Measurements from ENCODE around the gene PTPRM.

DNA sequence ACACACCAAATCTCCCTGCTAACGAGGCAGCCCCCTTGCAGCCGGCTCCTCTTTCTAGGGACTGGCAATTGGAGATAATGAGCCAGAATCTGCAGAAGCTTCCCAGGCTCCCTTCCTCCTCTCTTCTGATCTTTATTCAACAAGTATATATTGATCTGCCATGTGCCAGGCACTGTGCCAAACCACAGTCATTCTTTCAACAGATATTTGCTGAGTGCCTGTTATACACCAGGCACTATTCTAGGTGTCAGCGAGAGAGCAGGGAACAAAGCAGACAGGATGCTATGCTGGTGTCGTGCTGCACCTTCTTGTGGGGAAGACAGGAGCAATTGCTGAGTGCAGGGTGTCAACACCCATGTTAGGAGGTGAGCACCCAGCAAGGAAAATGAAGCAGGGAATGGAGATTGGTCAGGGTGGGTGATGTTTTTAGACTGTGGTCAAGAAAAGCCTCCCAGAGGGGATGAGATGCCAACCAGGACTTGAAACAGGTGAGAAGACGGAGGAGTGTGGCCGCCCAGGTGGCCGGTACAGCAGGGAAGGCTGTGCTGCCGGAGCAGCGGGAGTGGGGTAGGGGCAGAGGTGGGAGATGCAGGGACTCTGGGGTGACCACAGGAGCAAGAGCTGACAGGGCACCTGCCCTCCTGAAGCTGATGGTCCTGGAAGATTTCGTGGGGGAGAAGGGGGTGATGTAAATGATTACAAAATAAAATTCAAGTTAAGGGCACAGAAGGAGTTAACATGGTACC, 734.5 kb downstream of the PTPRM start:
- TF ChIP-seq, protein P1, sequence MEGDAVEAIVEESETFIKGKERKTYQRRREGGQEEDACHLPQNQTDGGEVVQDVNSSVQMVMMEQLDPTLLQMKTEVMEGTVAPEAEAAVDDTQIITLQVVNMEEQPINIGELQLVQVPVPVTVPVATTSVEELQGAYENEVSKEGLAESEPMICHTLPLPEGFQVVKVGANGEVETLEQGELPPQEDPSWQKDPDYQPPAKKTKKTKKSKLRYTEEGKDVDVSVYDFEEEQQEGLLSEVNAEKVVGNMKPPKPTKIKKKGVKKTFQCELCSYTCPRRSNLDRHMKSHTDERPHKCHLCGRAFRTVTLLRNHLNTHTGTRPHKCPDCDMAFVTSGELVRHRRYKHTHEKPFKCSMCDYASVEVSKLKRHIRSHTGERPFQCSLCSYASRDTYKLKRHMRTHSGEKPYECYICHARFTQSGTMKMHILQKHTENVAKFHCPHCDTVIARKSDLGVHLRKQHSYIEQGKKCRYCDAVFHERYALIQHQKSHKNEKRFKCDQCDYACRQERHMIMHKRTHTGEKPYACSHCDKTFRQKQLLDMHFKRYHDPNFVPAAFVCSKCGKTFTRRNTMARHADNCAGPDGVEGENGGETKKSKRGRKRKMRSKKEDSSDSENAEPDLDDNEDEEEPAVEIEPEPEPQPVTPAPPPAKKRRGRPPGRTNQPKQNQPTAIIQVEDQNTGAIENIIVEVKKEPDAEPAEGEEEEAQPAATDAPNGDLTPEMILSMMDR (IDR thresholded peaks at IDR 0.05) = no peak
- TF ChIP-seq EZH2phosphoT487 (IDR thresholded peaks at IDR 0.05) = no peak

Measured in neural progenitor cell (in vitro differentiated cells).